Endothelial cell of umbilical vein (primary cell): ENCODE data around the gene TNFRSF19.

Experiments
- CTCF ChIP-seq, 2 donors: IDR thresholded peaks; 1 replicate in 1 of 2; 2 replicates in 1 of 2; pipeline ENCODE4 v1.5.1; 2011; ENCODE audit warnings: low read length in 2 of 2, mild to moderate bottlenecking in 2 of 2, moderate library complexity in 2 of 2, control low read depth in 1 of 2, inconsistent platforms in 1 of 2, low read depth in 1 of 2; ENCODE audit not compliant: insufficient read depth in 1 of 2; ENCODE audit errors: extremely low read depth in 1 of 2
- EZH2 ChIP-seq: IDR thresholded peaks from 2 replicates; pipeline ENCODE4 v1.6.1; 2012; ENCODE audit warnings: borderline replicate concordance, low read depth, mild to moderate bottlenecking, moderate library complexity, low read length, inconsistent platforms; ENCODE audit not compliant: severe bottlenecking
- FOS ChIP-seq: IDR thresholded peaks from 2 replicates; pipeline ENCODE4 v1.6.1; 2011; ENCODE audit warnings: mild to moderate bottlenecking, low read length, moderate library complexity, borderline replicate concordance; ENCODE audit not compliant: insufficient read depth
- GATA2 ChIP-seq: IDR thresholded peaks from 2 replicates; pipeline ENCODE4 v1.7.0; 2011; ENCODE audit warnings: low read depth, mild to moderate bottlenecking, moderate library complexity, mixed read lengths, low read length; ENCODE audit not compliant: insufficient read length, insufficient read depth
- JUN ChIP-seq: IDR thresholded peaks from 2 replicates; pipeline ENCODE4 v1.6.1; 2011; ENCODE audit warnings: borderline replicate concordance, low read depth; ENCODE audit not compliant: insufficient read length, insufficient read depth
- MAX ChIP-seq: IDR thresholded peaks from 2 replicates; pipeline ENCODE4 v1.6.1; 2011; ENCODE audit not compliant: insufficient read depth, insufficient read length
- POLR2A ChIP-seq: IDR thresholded peaks from 2 replicates; pipeline ENCODE4 v1.6.1; 2012; ENCODE audit warnings: low read depth, mild to moderate bottlenecking, control low read depth, low read length
- POLR2AphosphoS5 ChIP-seq: IDR thresholded peaks from 2 replicates; pipeline ENCODE4 v1.6.1; 2012; ENCODE audit warnings: low read depth, mild to moderate bottlenecking, control low read depth, low read length, moderate library complexity; ENCODE audit not compliant: insufficient read depth

GRCh38 chr13:23722726-23723453 lies 152.7 kb downstream of the TNFRSF19 start:
- TF ChIP-seq EZH2 (no peak), GATA2 (no peak), POLR2AphosphoS5 (no peak), JUN (no peak), CTCF (IDR thresholded peaks at IDR 0.05; ENCODE audit: extremely low read depth in 1 of 2, insufficient read depth in 1 of 2, low read depth in 1 of 2, low read length in 2 of 2) (no peak), POLR2A (no peak), FOS (no peak), MAX (no peak)
